GM21381 (cell line): ENCODE results near the gene ASIC4.

Experiments
- ATAC-seq: cut with Tn5 transposase; IDR thresholded peaks from one replicate; pipeline ENCODE4 v1.9.1; 2021; ENCODE audit warnings: mild to moderate bottlenecking, moderate library complexity; ENCODE audit not compliant: unreplicated experiment

ASIC4 gene

GRCh38 chr2:219548990-219549389, 34.7 kb downstream of the ASIC4 start:
- ATAC-seq, result no peak

DNA sequence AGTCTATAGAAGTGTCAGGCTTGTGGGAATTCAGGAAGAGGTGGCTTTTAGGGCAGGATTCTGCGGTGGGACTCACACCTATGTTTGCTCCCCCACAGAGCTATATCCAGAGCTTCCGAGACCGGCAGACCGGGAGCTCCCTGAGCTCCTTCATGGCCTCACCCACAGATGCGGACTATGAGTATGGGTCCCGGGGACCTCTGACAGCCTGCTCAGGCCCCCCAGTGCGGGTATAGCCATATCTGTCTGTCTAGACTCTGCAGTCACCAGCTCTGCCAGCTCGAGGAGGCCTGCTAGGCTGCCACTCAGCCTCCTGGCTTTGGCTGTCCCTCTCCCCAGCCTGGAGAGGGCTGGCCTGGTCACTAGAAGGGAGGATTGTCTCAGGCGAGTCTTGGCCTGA, 35.3 kb downstream of the ASIC4 start:
- no peak for ATAC-seq

- ATAC-seq, result peak; percentile 8
Observed at GRCh38 chr2:219551441-219552381, 37.4 kb downstream of the ASIC4 start.

- ATAC-seq, result peak; percentile 92
Observed at GRCh38 chr2:219552382-219553167, 38.3 kb downstream of the ASIC4 start.

DNA sequence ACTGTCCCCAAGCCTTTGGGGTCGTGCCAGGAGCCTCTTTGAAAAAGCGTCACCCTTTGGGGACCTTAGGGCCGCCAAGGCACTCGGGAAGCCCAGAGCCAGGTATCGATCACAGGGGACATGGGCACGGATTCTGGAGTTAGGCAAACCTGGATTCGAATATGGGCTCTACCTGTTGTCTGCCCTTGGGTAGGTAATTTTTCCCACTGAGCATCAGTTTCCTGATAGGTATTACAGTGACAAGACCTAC, 38.8 kb downstream of the ASIC4 start:
- ATAC-seq, result no peak

- no peak for ATAC-seq
Observed at GRCh38 chr2:219553463-219553963, 39.2 kb downstream of the ASIC4 start.

DNA sequence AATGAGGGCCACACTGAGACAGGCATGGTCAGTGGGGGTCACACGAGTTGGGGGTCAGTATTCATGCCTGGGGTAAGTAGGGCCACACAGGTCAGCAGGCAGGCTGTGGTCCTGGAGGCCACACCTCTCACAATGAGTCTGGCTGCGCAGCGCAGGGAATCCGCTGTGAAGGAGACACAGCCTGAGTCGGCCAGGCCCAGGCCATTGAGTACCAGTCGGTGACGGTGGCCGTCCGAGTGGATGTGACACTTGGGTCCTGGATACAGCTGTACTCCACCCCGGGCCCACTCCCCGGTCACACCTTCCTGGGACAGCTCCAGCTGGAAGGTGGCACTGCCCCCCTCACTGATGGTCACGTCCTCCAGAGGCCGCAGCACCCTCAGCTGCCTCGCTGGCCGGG, 40.1 kb downstream of the ASIC4 start:
- ATAC-seq, result no peak

GRCh38 chr2:219555956-219556355, 41.7 kb downstream of the ASIC4 start:
- no peak for ATAC-seq

DNA sequence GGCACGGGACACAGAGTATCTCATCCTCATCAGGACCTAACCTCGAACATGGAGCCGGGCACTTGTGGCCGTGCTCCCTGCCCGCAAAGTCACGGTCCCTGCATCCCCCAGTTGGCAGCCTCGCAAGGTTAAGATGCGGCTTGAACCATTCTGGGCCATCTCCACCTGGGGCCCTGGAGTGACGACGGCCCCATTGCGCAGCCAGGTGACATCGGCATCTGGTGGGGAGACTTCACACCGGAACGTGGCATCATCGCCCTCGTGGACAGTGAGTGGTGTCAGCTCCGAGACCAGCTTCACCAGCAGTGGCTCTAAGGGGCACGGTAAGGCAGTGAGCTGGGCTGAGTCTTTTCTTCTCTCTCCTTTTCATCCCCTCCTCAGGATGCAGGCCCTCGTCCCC, 42.1 kb downstream of the ASIC4 start:
- no peak for ATAC-seq

- no peak for ATAC-seq
Observed at GRCh38 chr2:219557320-219557719, 43.0 kb downstream of the ASIC4 start.

DNA sequence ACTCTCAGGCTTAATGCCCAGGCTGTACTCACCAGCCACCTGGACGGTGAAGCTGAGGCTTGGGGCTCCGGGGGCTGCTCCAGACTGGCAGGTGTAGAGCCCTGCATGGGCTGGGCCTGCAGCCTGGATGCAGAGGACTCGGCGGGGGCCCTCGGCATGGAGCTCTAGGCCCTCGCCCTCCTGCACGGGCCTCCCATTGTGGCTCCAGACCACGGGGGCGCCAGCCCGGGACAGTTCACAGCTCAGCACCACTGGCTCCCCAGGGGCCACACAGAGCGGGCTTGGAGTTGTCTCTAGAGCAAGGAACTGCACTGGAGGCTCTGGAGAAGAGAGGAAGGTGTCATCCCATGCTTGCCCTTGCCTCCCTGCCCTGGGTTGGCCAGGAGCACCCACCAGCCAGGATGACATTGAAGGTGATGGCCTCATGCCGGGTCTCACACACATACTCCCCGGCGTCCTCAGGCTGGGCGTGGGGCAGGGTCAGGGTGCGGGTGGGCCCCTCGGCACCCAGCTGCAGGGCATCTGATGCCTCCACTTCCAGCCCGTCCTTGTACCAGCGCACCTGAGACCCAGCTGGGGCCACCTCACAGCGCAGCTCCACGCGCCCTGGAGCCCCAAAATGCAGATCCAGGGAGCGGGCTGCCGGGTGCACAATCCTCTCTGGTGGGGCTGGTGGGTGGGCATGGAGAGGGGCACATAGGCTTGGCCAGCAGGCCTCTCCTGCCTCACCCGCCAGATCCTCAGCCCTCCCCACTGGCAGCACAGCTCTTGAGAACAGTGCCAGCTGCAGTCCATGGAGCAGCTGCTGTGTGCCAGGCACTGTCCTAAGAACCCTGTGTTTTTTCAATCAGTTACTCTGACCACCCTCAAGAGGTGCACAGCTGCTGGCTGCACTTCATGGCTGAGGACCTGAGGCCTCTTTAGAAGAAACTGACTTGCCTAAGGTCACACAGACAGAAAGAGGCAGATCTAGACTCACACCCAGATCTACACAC, 43.8 kb downstream of the ASIC4 start:
- no peak for ATAC-seq

- no peak for ATAC-seq
Observed at GRCh38 chr2:219559156-219559915, 45.1 kb downstream of the ASIC4 start.

DNA sequence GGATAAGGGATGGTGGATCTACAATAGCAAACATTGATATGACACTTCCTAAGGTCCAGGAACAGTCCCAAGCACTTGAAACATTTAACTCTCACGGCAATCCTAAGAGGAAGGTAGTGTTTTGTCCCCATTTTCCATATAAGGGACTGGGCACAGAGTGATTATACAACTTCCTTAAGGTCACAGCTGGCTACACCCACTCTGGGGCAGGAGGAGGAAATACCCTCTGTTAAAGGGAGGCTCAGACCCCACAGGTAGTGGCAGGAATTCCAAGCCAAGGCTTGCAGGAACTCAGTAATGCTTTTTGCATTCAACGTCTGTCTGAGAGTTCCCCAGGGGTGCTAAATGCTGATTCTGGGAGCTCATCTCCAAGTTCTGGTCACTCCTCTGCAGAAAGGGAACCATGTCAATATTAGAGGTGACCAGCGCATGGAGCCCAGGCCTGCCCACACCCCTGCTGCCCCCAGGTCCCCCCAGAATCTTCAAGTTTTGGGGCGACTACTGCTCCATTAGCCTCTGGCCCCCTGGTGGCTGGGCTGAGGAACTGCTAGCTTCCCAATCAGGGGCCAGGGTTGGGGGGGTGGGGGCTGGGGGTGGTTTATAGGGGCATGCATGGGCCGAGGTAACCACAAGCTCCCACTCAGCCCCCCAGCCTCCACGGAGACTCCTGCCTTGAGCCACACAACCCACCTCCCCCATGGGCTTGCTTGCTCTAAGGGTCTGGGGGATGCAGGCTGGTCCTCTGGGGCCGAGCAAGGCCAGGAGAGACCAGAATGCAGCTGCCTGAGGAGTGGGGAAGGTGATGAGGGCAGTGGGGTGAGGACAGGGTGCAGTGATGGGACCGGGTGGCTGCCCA, 46.0 kb downstream of the ASIC4 start:
- ATAC-seq, result no peak

GRCh38 chr2:219560893-219561178, 46.6 kb downstream of the ASIC4 start:
- no peak for ATAC-seq

DNA sequence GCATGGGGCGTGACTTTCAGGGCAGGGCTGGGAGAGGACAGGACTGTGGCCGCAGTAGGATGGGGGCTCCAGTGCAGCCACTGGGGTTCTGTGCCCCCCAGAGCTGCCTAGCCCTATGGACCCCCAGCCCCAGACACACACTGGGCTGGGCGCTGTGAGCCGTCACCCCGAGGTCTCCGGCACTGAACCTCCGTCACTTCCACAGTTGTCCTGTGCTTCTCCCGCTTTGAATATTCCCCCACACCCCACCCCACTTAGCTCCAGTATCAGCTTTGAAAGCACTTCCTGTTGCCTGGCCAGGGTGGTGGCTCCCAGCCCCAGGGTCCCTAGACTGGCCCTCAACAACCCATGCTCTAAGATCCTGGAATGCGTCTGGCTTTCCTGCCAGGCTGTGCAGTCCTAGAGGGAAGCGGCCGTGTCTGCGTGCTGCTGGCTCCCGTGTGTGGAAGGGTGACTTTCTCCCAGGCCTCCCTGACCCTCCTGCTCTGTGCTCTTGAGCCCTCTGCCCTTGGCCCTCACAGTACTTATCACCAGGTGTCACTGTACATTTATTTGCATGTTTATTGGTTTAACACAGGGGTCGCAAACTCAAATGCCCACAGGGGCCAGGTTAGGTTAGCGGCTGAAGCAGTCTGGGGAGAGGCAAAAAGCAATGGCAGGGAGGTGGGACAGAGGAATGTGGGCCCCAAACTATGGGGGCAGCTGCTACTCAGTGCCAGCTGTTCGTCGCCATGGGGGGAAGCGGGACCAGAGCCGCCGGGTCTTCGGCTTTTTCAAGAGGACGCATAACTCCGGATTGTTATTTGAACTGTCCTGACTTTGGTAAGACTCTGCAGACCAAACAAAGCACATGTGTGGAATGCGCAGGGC, 47.1 kb downstream of the ASIC4 start:
- ATAC-seq, result no peak

- no peak for ATAC-seq
Observed at GRCh38 chr2:219562049-219563020, 48.1 kb downstream of the ASIC4 start.

- no peak for ATAC-seq
Observed at GRCh38 chr2:219563271-219563928, 49.1 kb downstream of the ASIC4 start.
